ENCODE data around the gene STAC3. TPM values are rescaled to one million over a fixed set of nuclear protein-coding genes. Genes with fewer than 3 reads are reported as not detected.
A peak's percentile ranks its signal among the peaks of the same experiment; 100 is the strongest.

The STAC3 gene
- total and polyA plus RNA-seq, 10 of the 15 experiments (the other 5 are each of a cell fraction or from before 2014, with no cell fraction given) = 0.49 to 9.9 (median 3.8) TPM

DNA sequence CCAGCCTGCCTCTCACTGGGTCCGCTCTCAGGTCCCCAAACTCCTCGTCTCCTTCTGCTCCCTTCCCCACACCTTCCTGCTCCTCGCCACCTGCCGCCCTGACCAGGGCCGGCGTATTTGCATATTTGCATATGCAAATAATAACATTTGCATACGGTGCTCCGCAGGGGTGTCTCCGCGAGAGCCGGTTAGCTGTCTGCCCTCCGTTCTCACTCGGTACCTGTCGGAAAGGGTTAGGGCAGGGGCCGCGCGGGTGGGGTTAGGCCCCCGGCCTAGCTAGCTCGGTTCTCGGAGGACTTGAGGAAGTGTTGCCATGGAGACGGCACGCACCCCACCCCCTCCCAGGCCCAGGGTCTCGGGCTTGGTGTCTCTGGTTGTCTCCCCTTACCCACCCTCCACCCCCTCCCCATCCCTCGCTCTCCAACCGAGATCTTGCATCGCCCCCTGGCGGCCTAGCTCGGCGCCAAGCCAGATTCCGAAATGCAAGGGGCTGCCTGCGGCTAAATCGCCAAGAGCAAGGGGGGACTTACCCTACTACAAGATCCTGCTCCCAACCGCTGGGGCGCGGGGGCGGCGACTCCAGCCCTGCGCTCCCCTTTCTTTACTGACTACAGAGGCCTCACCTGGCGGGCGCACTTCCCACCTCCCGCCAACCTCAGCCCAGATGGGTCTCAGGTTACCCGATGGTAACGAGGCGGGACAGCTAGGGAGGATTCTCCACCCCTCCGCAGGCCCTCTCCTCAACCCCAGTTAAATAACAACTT lies 8.1 kb downstream of the STAC3 start (continued):
- TF ChIP-seq ESRRA (IDR thresholded peaks at IDR 0.05; ENCODE audit: low read length) (no peak), RAD21 (IDR thresholded peaks at IDR 0.05; ENCODE audit: insufficient read depth, low read depth, low read length) (peak; percentile 51), POLR2A (IDR thresholded peaks at IDR 0.05; ENCODE audit: low read depth, low read length) (0 out of 2 replicates have a peak, but pooled peaks have one; percentile 13), NFYB (IDR thresholded peaks at IDR 0.05; ENCODE audit: insufficient read depth, low read depth, low read length) (no peak), POU2F2 (IDR thresholded peaks at IDR 0.05; ENCODE audit: borderline replicate concordance, low read depth, low read length) (peak; percentile 100), DPF2 (IDR thresholded peaks at IDR 0.05) (no peak), POLR2AphosphoS2 (IDR thresholded peaks at IDR 0.05; ENCODE audit: low read depth, low read length) (no peak), TCF12 (IDR thresholded peaks at IDR 0.05; ENCODE audit: low read depth, low read length) (0 out of 2 replicates have a peak, but pooled peaks have one; percentile 18), CEBPB (IDR thresholded peaks at IDR 0.05; ENCODE audit: borderline replicate concordance in 1 of 2, low read depth in 2 of 2, low read length in 2 of 2) (no peak), BMI1 (IDR thresholded peaks at IDR 0.05; ENCODE audit: borderline replicate concordance) (no peak)
- TF ChIP-seq, protein P1, sequence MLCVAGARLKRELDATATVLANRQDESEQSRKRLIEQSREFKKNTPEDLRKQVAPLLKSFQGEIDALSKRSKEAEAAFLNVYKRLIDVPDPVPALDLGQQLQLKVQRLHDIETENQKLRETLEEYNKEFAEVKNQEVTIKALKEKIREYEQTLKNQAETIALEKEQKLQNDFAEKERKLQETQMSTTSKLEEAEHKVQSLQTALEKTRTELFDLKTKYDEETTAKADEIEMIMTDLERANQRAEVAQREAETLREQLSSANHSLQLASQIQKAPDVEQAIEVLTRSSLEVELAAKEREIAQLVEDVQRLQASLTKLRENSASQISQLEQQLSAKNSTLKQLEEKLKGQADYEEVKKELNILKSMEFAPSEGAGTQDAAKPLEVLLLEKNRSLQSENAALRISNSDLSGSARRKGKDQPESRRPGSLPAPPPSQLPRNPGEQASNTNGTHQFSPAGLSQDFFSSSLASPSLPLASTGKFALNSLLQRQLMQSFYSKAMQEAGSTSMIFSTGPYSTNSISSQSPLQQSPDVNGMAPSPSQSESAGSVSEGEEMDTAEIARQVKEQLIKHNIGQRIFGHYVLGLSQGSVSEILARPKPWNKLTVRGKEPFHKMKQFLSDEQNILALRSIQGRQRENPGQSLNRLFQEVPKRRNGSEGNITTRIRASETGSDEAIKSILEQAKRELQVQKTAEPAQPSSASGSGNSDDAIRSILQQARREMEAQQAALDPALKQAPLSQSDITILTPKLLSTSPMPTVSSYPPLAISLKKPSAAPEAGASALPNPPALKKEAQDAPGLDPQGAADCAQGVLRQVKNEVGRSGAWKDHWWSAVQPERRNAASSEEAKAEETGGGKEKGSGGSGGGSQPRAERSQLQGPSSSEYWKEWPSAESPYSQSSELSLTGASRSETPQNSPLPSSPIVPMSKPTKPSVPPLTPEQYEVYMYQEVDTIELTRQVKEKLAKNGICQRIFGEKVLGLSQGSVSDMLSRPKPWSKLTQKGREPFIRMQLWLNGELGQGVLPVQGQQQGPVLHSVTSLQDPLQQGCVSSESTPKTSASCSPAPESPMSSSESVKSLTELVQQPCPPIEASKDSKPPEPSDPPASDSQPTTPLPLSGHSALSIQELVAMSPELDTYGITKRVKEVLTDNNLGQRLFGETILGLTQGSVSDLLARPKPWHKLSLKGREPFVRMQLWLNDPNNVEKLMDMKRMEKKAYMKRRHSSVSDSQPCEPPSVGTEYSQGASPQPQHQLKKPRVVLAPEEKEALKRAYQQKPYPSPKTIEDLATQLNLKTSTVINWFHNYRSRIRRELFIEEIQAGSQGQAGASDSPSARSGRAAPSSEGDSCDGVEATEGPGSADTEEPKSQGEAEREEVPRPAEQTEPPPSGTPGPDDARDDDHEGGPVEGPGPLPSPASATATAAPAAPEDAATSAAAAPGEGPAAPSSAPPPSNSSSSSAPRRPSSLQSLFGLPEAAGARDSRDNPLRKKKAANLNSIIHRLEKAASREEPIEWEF (IDR thresholded peaks at IDR 0.05; ENCODE audit: insufficient replicate concordance, low read depth, low read length) = peak; percentile 5
- TF ChIP-seq, protein P2, sequence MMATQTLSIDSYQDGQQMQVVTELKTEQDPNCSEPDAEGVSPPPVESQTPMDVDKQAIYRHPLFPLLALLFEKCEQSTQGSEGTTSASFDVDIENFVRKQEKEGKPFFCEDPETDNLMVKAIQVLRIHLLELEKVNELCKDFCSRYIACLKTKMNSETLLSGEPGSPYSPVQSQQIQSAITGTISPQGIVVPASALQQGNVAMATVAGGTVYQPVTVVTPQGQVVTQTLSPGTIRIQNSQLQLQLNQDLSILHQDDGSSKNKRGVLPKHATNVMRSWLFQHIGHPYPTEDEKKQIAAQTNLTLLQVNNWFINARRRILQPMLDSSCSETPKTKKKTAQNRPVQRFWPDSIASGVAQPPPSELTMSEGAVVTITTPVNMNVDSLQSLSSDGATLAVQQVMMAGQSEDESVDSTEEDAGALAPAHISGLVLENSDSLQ (IDR thresholded peaks at IDR 0.05) = 0 out of 2 replicates have a peak, but pooled peaks have one; percentile 13
- TF ChIP-seq, protein P3, sequence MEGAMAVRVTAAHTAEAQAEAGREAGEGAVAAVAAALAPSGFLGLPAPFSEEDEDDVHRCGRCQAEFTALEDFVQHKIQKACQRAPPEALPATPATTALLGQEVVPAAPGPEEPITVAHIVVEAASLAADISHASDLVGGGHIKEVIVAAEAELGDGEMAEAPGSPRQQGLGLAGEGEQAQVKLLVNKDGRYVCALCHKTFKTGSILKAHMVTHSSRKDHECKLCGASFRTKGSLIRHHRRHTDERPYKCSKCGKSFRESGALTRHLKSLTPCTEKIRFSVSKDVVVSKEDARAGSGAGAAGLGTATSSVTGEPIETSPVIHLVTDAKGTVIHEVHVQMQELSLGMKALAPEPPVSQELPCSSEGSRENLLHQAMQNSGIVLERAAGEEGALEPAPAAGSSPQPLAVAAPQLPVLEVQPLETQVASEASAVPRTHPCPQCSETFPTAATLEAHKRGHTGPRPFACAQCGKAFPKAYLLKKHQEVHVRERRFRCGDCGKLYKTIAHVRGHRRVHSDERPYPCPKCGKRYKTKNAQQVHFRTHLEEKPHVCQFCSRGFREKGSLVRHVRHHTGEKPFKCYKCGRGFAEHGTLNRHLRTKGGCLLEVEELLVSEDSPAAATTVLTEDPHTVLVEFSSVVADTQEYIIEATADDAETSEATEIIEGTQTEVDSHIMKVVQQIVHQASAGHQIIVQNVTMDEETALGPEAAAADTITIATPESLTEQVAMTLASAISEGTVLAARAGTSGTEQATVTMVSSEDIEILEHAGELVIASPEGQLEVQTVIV (IDR thresholded peaks at IDR 0.05; ENCODE audit: borderline replicate concordance, partially characterized antibody) = no peak
- TF ChIP-seq, protein P4, sequence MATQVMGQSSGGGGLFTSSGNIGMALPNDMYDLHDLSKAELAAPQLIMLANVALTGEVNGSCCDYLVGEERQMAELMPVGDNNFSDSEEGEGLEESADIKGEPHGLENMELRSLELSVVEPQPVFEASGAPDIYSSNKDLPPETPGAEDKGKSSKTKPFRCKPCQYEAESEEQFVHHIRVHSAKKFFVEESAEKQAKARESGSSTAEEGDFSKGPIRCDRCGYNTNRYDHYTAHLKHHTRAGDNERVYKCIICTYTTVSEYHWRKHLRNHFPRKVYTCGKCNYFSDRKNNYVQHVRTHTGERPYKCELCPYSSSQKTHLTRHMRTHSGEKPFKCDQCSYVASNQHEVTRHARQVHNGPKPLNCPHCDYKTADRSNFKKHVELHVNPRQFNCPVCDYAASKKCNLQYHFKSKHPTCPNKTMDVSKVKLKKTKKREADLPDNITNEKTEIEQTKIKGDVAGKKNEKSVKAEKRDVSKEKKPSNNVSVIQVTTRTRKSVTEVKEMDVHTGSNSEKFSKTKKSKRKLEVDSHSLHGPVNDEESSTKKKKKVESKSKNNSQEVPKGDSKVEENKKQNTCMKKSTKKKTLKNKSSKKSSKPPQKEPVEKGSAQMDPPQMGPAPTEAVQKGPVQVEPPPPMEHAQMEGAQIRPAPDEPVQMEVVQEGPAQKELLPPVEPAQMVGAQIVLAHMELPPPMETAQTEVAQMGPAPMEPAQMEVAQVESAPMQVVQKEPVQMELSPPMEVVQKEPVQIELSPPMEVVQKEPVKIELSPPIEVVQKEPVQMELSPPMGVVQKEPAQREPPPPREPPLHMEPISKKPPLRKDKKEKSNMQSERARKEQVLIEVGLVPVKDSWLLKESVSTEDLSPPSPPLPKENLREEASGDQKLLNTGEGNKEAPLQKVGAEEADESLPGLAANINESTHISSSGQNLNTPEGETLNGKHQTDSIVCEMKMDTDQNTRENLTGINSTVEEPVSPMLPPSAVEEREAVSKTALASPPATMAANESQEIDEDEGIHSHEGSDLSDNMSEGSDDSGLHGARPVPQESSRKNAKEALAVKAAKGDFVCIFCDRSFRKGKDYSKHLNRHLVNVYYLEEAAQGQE (IDR thresholded peaks at IDR 0.05; ENCODE audit: low read depth, low read length) = no peak

Data from GM12878 (cell line).